SJSA1 (cell line): ENCODE measurements around the gene MCAT. TPM values are rescaled to one million over a fixed set of nuclear protein-coding genes. Genes with fewer than 3 reads are reported as not detected.

Experiments
- DNase-seq, 2 experiments: peaks; one replicate each; pipeline ENCODE4 v3.0.0-alpha.2; 2015 to 2020; ENCODE audit warnings: low spot score in 2 of 2, low read depth in 1 of 2
- H3K27ac ChIP-seq: fragments of 250-450 bp; sonication (Bioruptor Pico); 2 replicates; pipeline ENCODE4 v1.5.1; 2020; ENCODE audit warnings: mild to moderate bottlenecking, moderate library complexity
- H3K27me3 ChIP-seq: fragments of 250-450 bp; sonication (Bioruptor Pico); replicated peaks from 2 replicates; pipeline ENCODE4 v1.5.1; 2020; ENCODE audit warnings: mild to moderate bottlenecking, moderate library complexity
- H3K36me3 ChIP-seq: fragments of 250-450 bp; sonication (Bioruptor Pico); 2 replicates; pipeline ENCODE4 v1.5.1; 2020; ENCODE audit warnings: mild to moderate bottlenecking
- H3K4me1 ChIP-seq: fragments of 250-450 bp; sonication (Bioruptor Pico); replicated peaks from 2 replicates; pipeline ENCODE4 v1.6.1; 2021; ENCODE audit warnings: mild to moderate bottlenecking
- H3K4me3 ChIP-seq: fragments of 250-450 bp; sonication (Bioruptor Pico); 2 replicates; pipeline ENCODE4 v1.5.1; 2020; ENCODE audit warnings: mild to moderate bottlenecking
- H3K9me3 ChIP-seq: fragments of 250-450 bp; sonication (Bioruptor Pico); replicated peaks from 2 replicates; pipeline ENCODE4 v1.5.1; 2020; ENCODE audit warnings: mild to moderate bottlenecking
- total RNA-seq: library from RNA; depleted of rRNA; stranded (reverse); fragments of >200 nt; shearing (Covaris generic); gene quantifications from 2 replicates; pipeline ENCODE4 v1.2.3, GENCODE V29; 2014; rRNA removed

Gene MCAT
- total RNA-seq, 1 experiment from 2014 or later: 13.5 TPM

DNA sequence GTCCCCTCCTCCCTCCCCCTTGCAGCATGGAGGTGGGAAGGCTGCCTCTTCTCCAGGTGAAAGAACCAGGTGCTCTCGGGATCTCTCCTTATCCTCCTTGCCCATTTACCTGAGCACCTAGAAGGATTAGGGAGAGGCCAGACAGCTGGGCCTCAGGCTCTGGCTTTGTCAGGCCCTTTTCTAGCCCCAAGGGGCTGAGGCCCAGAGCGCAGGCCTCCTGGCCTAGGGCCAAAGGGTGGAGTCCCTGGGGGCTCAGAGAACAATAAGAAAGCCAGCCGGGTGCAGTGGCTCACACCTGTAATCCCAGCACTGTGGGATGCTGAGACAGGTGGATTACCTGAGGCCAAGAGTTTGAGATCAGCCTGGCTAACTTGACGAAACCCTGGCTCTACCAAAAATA, 48.6 kb downstream of the MCAT start:
- Histone ChIP-seq H3K27ac (no peak overlapping the region), H3K27me3 (no peaks in the 10 kb centered on the region), H3K9me3 (peaks cover 9% of the 10 kb centered on the region; the same call in 1 of the 2 replicates), H3K4me1 (no peaks in the 10 kb centered on the region), H3K36me3 (no peaks in the 10 kb centered on the region), H3K4me3 (no peak overlapping the region)
- DNase-seq: no peak

DNA sequence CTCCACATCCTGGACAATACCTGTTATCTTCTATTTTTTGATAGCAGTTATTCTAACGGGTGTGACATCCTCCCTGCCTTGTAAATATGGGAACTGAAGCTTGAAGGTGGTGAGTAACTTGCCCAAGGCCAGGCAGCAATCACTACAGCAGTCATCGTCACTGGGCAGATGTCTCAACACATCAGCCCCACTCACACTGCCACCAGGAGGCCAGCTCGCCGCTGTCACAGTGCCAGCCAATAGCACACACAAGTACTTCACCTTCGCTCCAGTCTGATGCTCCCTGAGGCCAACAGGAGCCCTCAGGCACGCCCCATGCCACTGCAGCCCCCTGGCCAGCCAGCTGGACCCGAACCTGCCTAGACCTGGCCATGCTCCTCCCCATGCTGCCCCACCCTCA, 49.1 kb downstream of the MCAT start:
- H3K9me3 ChIP-seq: peaks cover 9% of the 10 kb centered on the region; the same call in 1 of the 2 replicates
- no peak for DNase-seq
- no peaks in the 10 kb centered on the region for H3K36me3 ChIP-seq
- H3K4me3 ChIP-seq: no peak overlapping the region
- H3K4me1 ChIP-seq: no peaks in the 10 kb centered on the region
- no peaks in the 10 kb centered on the region for H3K27me3 ChIP-seq
- no peak overlapping the region for H3K27ac ChIP-seq

DNA sequence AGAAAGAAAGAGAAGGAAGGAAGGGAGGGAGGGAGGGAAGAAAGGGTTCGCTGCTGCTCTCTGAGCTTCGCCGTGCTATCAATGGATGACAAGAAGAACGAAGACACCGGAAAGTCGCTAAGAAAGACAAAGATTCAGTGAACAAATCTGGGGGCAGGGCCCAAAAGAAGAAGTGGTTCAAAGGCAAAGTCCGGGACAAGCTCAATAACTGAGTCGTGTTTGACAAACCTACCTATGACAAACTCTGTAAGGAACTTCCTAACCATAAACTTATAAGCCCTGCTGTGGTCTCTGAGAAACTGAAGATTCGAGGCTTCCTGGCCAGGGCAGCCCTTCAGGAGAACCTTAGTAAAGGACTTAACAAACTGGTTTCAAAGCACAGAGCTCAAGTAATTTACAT, 51.1 kb downstream of the MCAT start:
- Histone ChIP-seq H3K27me3 (no peaks in the 10 kb centered on the region), H3K27ac (no peak overlapping the region), H3K4me1 (peaks cover 4% of the 10 kb centered on the region; the same call in 1 of the 2 replicates), H3K4me3 (no peak overlapping the region), H3K9me3 (peaks cover 7% of the 10 kb centered on the region; the same call in 1 of the 2 replicates), H3K36me3 (no peaks in the 10 kb centered on the region)
- DNase-seq: no peak

DNA sequence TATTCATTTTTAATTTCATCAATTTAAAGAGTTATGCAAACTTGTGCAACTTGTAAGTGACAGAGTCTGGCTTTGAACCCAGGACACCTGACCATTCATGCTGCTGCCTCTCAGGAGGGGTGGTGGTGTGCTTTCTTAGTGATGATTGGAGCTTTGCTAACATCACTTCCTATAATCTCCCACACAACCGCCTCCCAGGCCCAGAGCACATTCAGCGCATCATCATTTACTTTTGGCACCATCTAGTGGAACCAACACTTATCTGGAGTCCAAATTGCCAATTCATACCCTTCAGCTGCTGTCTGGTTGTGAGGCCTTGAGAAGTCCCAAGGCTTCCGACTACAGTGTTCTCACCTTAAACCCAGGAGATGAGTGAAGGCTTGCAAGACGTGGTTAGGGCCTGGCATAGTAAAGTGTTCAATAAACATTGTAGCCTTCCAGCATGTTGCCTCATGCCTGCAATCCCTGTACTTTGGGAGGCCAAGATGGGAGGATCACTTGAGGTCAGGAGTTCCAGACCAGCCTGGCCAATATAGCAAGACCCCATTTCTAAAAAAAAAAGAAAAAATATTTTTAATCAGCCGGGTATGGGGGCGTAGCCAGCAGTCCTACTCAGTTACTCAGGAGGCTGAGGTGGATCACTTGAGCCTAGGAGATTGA, 52.9 kb downstream of the MCAT start:
- DNase-seq: peak; percentile 77 to 80
- no peaks in the 10 kb centered on the region for H3K9me3 ChIP-seq
- H3K4me3 ChIP-seq: no peak overlapping the region
- no peak overlapping the region for H3K27ac ChIP-seq
- H3K4me1 ChIP-seq: peaks cover 4% of the 10 kb centered on the region; the same call in 1 of the 2 replicates
- H3K36me3 ChIP-seq: no peaks in the 10 kb centered on the region
- no peaks in the 10 kb centered on the region for H3K27me3 ChIP-seq

DNA sequence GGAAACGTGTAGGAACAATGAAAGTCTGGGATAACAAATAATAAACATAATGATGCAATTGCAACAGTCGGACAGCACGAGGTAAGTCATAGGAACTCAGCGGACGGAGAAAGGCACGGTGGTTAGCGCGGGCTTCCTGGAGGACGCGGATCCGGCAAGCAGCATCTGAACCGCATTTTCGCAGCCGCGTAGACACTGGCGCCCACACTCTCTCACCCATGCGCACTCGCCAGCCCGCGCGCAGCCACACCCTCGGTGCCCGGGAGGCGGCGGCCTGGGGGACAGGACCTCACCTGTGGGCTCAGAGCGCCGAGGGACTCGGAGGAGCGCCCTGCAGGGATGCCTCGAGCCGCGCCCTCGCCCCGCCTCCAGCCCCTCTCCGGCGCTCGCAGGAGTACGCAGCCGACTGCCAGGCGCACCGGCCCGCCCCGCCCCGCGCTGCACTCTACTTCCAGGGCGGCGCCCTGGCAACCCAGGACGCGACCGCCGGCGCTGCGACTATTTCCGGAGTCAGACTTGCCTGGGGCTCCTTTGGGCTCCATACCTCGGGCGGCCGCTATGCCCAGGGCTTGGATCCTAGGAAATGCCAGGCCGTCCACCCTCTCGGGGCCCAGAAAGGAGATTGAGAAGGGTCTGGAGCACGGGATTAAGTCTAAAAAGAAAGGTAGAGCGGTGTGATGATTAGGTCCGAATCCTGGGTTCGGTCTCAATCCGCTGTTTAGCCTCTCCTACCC, 54.0 kb downstream of the MCAT start, which contains the start of gene TTLL1:
TTLL1 (minus strand) TSS at position 408 of the 734 bp plus-strand sequence. CDS start 13,805 bp downstream, outside the sequence.
- peak within 1 kb of the TSS; percentile 22; the same call in 1 of the 2 replicates for H3K27ac ChIP-seq
- peak; percentile 85 to 92 for DNase-seq
- peak within 1 kb of the TSS; percentile 71 for H3K4me3 ChIP-seq
- H3K27me3 ChIP-seq: no peaks in the 10 kb centered on the region
- H3K4me1 ChIP-seq: peaks cover 4% of the 10 kb centered on the region; the same call in 1 of the 2 replicates
- no peaks in the 10 kb centered on the region for H3K9me3 ChIP-seq
- no peaks in the 10 kb centered on the region for H3K36me3 ChIP-seq

DNA sequence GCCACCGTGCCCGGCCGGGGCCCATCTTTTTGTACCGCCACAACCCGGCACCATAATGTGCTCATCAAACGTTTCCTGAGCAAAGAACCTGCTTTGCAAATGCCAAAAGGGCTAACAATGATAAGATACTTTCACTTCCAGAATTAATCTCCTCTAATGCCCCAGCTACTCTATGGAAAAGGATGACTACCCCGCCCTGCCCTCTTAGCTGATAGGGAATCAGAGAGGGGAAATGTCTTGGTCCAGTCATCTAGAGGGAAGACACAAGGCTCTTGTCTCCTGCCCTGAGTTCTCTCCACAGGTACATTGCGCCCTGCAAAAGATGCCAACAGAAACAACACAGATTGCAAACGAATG, 54.6 kb downstream of the MCAT start:
- no peak for DNase-seq
- no peaks in the 10 kb centered on the region for H3K27me3 ChIP-seq
- H3K4me1 ChIP-seq: peaks cover 4% of the 10 kb centered on the region; the same call in 1 of the 2 replicates
- H3K4me3 ChIP-seq: peak overlapping the region; percentile 71
- no peaks in the 10 kb centered on the region for H3K9me3 ChIP-seq
- peak overlapping the region; percentile 15; the same call in 1 of the 2 replicates for H3K27ac ChIP-seq
- no peaks in the 10 kb centered on the region for H3K36me3 ChIP-seq

DNA sequence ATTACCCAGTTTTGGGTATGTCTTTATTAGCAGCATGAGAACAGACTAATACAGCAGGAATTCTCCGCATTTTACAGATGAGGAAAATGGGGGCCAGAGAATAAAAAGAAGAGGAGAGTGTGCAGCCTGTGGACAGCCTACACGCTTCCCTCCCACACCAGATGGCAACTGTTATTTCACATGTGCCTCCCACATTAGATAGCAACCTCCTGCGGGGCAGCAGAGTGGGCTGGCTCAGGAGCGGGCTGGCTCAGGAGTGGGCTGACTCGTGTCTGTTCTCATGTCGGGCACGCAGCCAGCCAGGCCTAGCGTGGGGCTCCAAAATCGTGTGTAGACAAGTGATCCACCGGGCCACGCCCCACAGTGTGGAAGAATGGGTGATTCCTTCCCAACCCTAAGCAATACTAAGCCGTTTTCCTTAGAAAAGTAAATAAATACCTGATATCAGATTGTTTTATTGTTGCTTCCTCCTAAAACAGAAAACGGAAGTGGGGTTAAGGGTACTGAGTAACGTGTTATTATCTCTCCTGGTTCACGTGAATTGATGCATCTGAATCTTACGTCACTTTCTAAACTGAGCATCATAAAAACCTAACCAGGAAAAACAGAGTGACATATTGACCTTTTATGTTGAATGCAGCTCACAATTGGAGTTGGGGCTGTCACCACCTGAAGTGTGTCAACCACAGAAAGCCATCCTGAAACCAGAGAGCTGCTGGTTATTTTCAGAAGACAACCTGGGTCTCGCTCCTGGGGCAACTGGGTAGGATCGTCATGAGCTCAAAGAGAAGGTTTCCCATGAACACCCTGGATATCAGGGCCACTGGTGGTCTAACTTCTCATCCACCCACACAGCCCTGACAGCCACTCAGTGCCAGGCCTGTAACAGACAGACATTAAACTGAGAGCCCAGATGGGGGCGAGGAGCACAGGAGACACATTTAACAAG, 57.3 kb downstream of the MCAT start:
- Histone ChIP-seq H3K27me3 (no peaks in the 10 kb centered on the region), H3K4me1 (peaks cover 4% of the 10 kb centered on the region; the same call in 1 of the 2 replicates), H3K4me3 (no peak overlapping the region), H3K27ac (no peak overlapping the region), H3K9me3 (no peaks in the 10 kb centered on the region), H3K36me3 (no peaks in the 10 kb centered on the region)
- no peak for DNase-seq

Other genes with a start within 250 kb of the MCAT start
- gene PACSIN2, start 128.2 kb downstream of the MCAT start, total RNA-seq: 98.3 and 100 TPM in 2 replicates
- 15.8 and 25.8 TPM in 2 replicates for gene TTLL1, start 54.0 kb downstream of the MCAT start, total RNA-seq
- gene BIK, start 32.6 kb downstream of the MCAT start, total RNA-seq: 1.4 and 2.2 TPM in 2 replicates
- gene TSPO, start 8.2 kb upstream of the MCAT start, total RNA-seq: 378 and 396 TPM in 2 replicates
- gene TTLL12, start 43.7 kb upstream of the MCAT start, total RNA-seq: 35.6 and 50.4 TPM in 2 replicates
- gene SCUBE1, start 200.0 kb upstream of the MCAT start, total RNA-seq: not detected in 2 replicates